IMR-90 (cell line): Measurements from ENCODE around the gene DIAPH1. TPM values are rescaled to one million over a fixed set of nuclear protein-coding genes. Genes with fewer than 3 reads are reported as not detected.

Experiments used
- ATAC-seq: fragments of 200-7000 bp; cut with Tn5 transposase; 2 replicates; pipeline ENCODE4 v1.9.1; 2020; ENCODE audit warnings: low read depth, mild to moderate bottlenecking, moderate library complexity
- BruUV-seq: library from RNA; stranded (reverse); fragments of 400-500 nt; replicated peaks from 2 replicates; lab custom pipeline; 2021; lab: Mats Ljungman, UMichigan
- CTCF ChIA-PET: fragments of 300-600 bp; formaldehyde crosslinking; extraction: SDS; loops from one replicate; lab custom pipeline; 2021; ENCODE audit warnings: antibody characterized with exemption; lab: Yijun Ruan, JAX
- POLR2A ChIA-PET: fragments of 300-600 bp; sonication (Branson Sonifier 250); formaldehyde crosslinking; loops from one replicate; lab custom pipeline; 2022; ENCODE audit warnings: antibody characterized with exemption; ENCODE audit not compliant: unreplicated experiment; lab: Charles Lee
- DNase-seq: peaks from one replicate; pipeline ENCODE4 v3.0.0; 2013
- H2AFZ ChIP-seq: replicated peaks from 2 replicates; pipeline ENCODE3; 2013; ENCODE audit warnings: low read length, mild to moderate bottlenecking; ENCODE audit not compliant: poor library complexity
- H2AK5ac ChIP-seq: 2 replicates; pipeline ENCODE4 v1.6.1; 2013; ENCODE audit warnings: low read depth, low read length, inconsistent platforms
- H2AK9ac ChIP-seq: replicated peaks from 2 replicates; pipeline ENCODE3; 2013; ENCODE audit warnings: mild to moderate bottlenecking, low read depth, low read length, moderate library complexity; ENCODE audit not compliant: poor library complexity
- H2BK120ac ChIP-seq: 2 replicates; pipeline ENCODE4 v1.6.1; 2013; ENCODE audit warnings: low read depth, low read length, inconsistent platforms
- H2BK15ac ChIP-seq: 3 replicates; pipeline ENCODE4 v1.6.1; 2013; ENCODE audit warnings: low read depth, low read length, inconsistent platforms
- H2BK20ac ChIP-seq: 2 replicates; pipeline ENCODE4 v1.6.1; 2013; ENCODE audit warnings: low read depth, mild to moderate bottlenecking, inconsistent platforms, low read length, moderate library complexity
- H2BK5ac ChIP-seq: 2 replicates; pipeline ENCODE4 v1.6.1; 2013; ENCODE audit warnings: mild to moderate bottlenecking, low read depth, low read length, inconsistent platforms; ENCODE audit not compliant: poor library complexity, severe bottlenecking
- H3K14ac ChIP-seq: replicated peaks from 2 replicates; pipeline ENCODE4 v1.6.1; 2013; ENCODE audit warnings: low read depth, low read length, inconsistent platforms
- H3K18ac ChIP-seq: 2 replicates; pipeline ENCODE4 v1.6.1; 2013; ENCODE audit warnings: low read depth, low read length, control low read depth
- H3K23ac ChIP-seq: 2 replicates; pipeline ENCODE4 v1.6.1; 2013; ENCODE audit warnings: low read depth, low read length, inconsistent platforms
- H3K27ac ChIP-seq: 2 replicates; pipeline ENCODE4 v1.5.1; 2013; ENCODE audit warnings: mild to moderate bottlenecking, control low read depth, low read length; ENCODE audit not compliant: insufficient read depth
- H3K27me3 ChIP-seq: 2 replicates; pipeline ENCODE4 v1.6.1; 2013; ENCODE audit warnings: low read length; ENCODE audit not compliant: control insufficient read depth, insufficient read depth
- H3K36me3 ChIP-seq: 2 replicates; pipeline ENCODE4 v1.6.1; 2013; ENCODE audit warnings: low read length, mixed read lengths; ENCODE audit not compliant: control insufficient read depth, insufficient read depth
- H3K4ac ChIP-seq: 2 replicates; pipeline ENCODE4 v1.6.1; 2013; ENCODE audit warnings: low read depth, low read length, inconsistent platforms
- H3K4me1 ChIP-seq: 2 replicates; pipeline ENCODE4 v1.6.1; 2013; ENCODE audit warnings: low read length, mixed read lengths; ENCODE audit not compliant: control insufficient read depth, insufficient read depth
- H3K4me2 ChIP-seq: 2 replicates; pipeline ENCODE4 v1.6.1; 2013; ENCODE audit warnings: low read depth, mild to moderate bottlenecking, control low read depth, low read length, moderate library complexity
- H3K4me3 ChIP-seq: 2 replicates; pipeline ENCODE4 v1.5.1; 2013; ENCODE audit warnings: low read depth, mild to moderate bottlenecking, control low read depth, low read length, moderate library complexity; ENCODE audit not compliant: insufficient read depth
- H3K56ac ChIP-seq: 2 replicates; pipeline ENCODE4 v1.6.1; 2013; ENCODE audit warnings: low read length, inconsistent platforms; ENCODE audit not compliant: insufficient read depth; ENCODE audit errors: extremely low read depth
- H3K79me1 ChIP-seq, 2 experiments: 2 replicates each; pipeline ENCODE4 v1.6.1; 2013; ENCODE audit warnings: low read length in 2 of 2, inconsistent platforms in 1 of 2, low read depth in 1 of 2
- H3K9ac ChIP-seq: 2 replicates; pipeline ENCODE4 v1.6.1; 2013; ENCODE audit warnings: low read depth, low read length, control low read depth
- H3K9me1 ChIP-seq: 2 replicates; pipeline ENCODE4 v1.6.1; 2013; ENCODE audit warnings: low read length, inconsistent platforms; ENCODE audit not compliant: insufficient read depth
- H3K9me3 ChIP-seq: 2 replicates; pipeline ENCODE4 v1.6.1; 2013; ENCODE audit warnings: low read length; ENCODE audit not compliant: control insufficient read depth, insufficient read depth
- H4K20me1 ChIP-seq: 2 replicates; pipeline ENCODE4 v1.6.1; 2013; ENCODE audit warnings: low read length, inconsistent platforms; ENCODE audit not compliant: insufficient read depth
- H4K5ac ChIP-seq: 2 replicates; pipeline ENCODE4 v1.6.1; 2013; ENCODE audit warnings: mild to moderate bottlenecking, low read depth, low read length, control low read depth
- H4K8ac ChIP-seq, 2 experiments: 2 replicates each; pipeline ENCODE4 v1.6.1; 2013; ENCODE audit warnings: low read depth in 2 of 2, low read length in 2 of 2, control low read depth in 1 of 2, inconsistent platforms in 1 of 2
- H4K91ac ChIP-seq: 2 replicates; pipeline ENCODE4 v1.6.1; 2013; ENCODE audit warnings: low read depth, low read length, inconsistent platforms; ENCODE audit not compliant: insufficient read depth
- BHLHE40 ChIP-seq: fragments of 150-350 bp; IDR thresholded peaks from 2 replicates; pipeline ENCODE4 v1.6.1; 2016; ENCODE audit warnings: mild to moderate bottlenecking, low read depth, low read length
- CEBPB ChIP-seq: IDR thresholded peaks from 2 replicates; pipeline ENCODE4 v1.6.1; 2012; ENCODE audit warnings: low read depth, low read length, improper control_type of control experiment
- CHD1 ChIP-seq: IDR thresholded peaks from 2 replicates; pipeline ENCODE4 v1.6.1; 2012; ENCODE audit warnings: low read depth, low read length, improper control_type of control experiment
- CTCF ChIP-seq: conservative IDR thresholded peaks from 2 replicates; pipeline ENCODE4 v1.5.1; 2012; ENCODE audit warnings: mild to moderate bottlenecking, low read depth, low read length, improper control_type of control experiment
- ELK1 ChIP-seq: fragments of 150-350 bp; IDR thresholded peaks from 2 replicates; pipeline ENCODE4 v1.6.1; 2016; ENCODE audit warnings: low read depth, mild to moderate bottlenecking, low read length, moderate library complexity, borderline replicate concordance
- FOS ChIP-seq: fragments of 150-350 bp; IDR thresholded peaks from 2 replicates; pipeline ENCODE4 v1.6.1; 2016; ENCODE audit warnings: low read depth, low read length
- MAFK ChIP-seq: IDR thresholded peaks from 2 replicates; pipeline ENCODE4 v1.6.1; 2012; ENCODE audit warnings: low read depth, low read length, improper control_type of control experiment
- MAZ ChIP-seq: IDR thresholded peaks from 2 replicates; pipeline ENCODE4 v1.6.1; 2012; ENCODE audit warnings: low read depth, mild to moderate bottlenecking, low read length, improper control_type of control experiment, moderate library complexity, borderline replicate concordance
- MXI1 ChIP-seq: IDR thresholded peaks from 2 replicates; pipeline ENCODE4 v1.6.1; 2012; ENCODE audit warnings: low read depth, mild to moderate bottlenecking, low read length, moderate library complexity, borderline replicate concordance
- NFE2L2 ChIP-seq: fragments of 150-350 bp; IDR thresholded peaks from 2 replicates; pipeline ENCODE4 v1.6.1; 2016; ENCODE audit warnings: low read depth, mild to moderate bottlenecking, low read length
- POLR2A ChIP-seq: IDR thresholded peaks from 2 replicates; pipeline ENCODE4 v1.6.1; 2012; ENCODE audit warnings: mild to moderate bottlenecking, low read depth, low read length
- RAD21 ChIP-seq: IDR thresholded peaks from 2 replicates; pipeline ENCODE4 v1.6.1; 2012; ENCODE audit warnings: low read length, improper control_type of control experiment
- RCOR1 ChIP-seq: IDR thresholded peaks from 2 replicates; pipeline ENCODE4 v1.6.1; 2012; ENCODE audit warnings: mild to moderate bottlenecking, low read length, improper control_type of control experiment; ENCODE audit not compliant: insufficient replicate concordance
- RFX5 ChIP-seq: IDR thresholded peaks from 2 replicates; pipeline ENCODE4 v1.8.0; 2012; ENCODE audit warnings: low read depth, mild to moderate bottlenecking, low read length, moderate library complexity
- SMC3 ChIP-seq: fragments of 150-350 bp; IDR thresholded peaks from 2 replicates; pipeline ENCODE4 v1.6.1; 2016; ENCODE audit warnings: low read depth, mild to moderate bottlenecking, antibody characterized with exemption, low read length, moderate library complexity
- USF2 ChIP-seq: fragments of 150-350 bp; IDR thresholded peaks from 2 replicates; pipeline ENCODE4 v1.6.1; 2017; ENCODE audit warnings: mild to moderate bottlenecking, antibody characterized with exemption, low read length, low read depth
- WGBS, 2 experiments: methylation state at CpG; one replicate each; pipeline versions ENCODE4 v1.1.5 to v1.1.7; 2013; ENCODE audit warnings: missing lambda C conversion rate in 2 of 2; ENCODE audit not compliant: insufficient read length in 1 of 2; ENCODE audit errors: extremely low coverage in 2 of 2; 5-methylcytosine and 5-hydroxymethylcytosine counted together
- dilution Hi-C: fragments of 300-500 bp; cut with HindIII; formaldehyde crosslinking; loops from one replicate; pipeline ENCODE4 v1.14.3; 2018; ENCODE audit warnings: low sequenced_read_pairs; ENCODE audit not compliant: unreplicated experiment
- in situ Hi-C: fragments of 300-500 bp; cut with MboI; formaldehyde crosslinking; loops from 3 replicates; pipeline ENCODE4 v1.14.3; 2019; ENCODE audit warnings: low sequenced_read_pairs, inconsistent platforms, mixed read lengths
- intact Hi-C: fragments of 100-400 bp; cut with micrococcal nuclease; formaldehyde crosslinking; loops from 2 replicates; pipeline ENCODE4 v1.10.0; 2022
- polyA plus RNA-seq, 3 experiments: library from polyadenylated mRNA; depleted of rRNA; stranded (reverse); fragments of >200 nt; gene quantifications; 2 replicates each; pipeline ENCODE4 v1.2.3, GENCODE V29; 2012; ENCODE audit warnings: low replicate concordance in 1 of 3
- total RNA-seq: library from RNA; depleted of rRNA; stranded (reverse); fragments of >200 nt; gene quantifications from 2 replicates; pipeline ENCODE4 v1.2.3, GENCODE V29; 2012

DIAPH1 gene
- total and polyA plus RNA-seq, 2 of the 4 experiments (the other 2 are of a cell fraction), result 12.0 to 37.4 TPM

GRCh38 chr5:141640051-141640415 lies 21.2 kb upstream of the DIAPH1 start:
- Histone ChIP-seq H3K56ac (no peak overlapping the region), H3K79me1 (peaks cover 11 to 31% of the 10 kb centered on the region in 2 experiments; a peak in 3 of 4 replicates), H3K4me2 (no peak overlapping the region), H2AK5ac (no peak overlapping the region), H3K36me3 (peaks cover 19% of the 10 kb centered on the region), H3K27ac (no peak overlapping the region), H4K20me1 (peaks cover 17% of the 10 kb centered on the region), H3K23ac (no peak overlapping the region), H2BK120ac (no peak overlapping the region), H3K4ac (no peak overlapping the region), H4K8ac (no peak overlapping the region), H2BK15ac (no peak overlapping the region), H3K14ac (no peak overlapping the region), H2BK5ac (no peak overlapping the region), H3K9me1 (peaks cover 23% of the 10 kb centered on the region), H3K9ac (no peak overlapping the region), H3K9me3 (no peaks in the 10 kb centered on the region), H4K5ac (no peak overlapping the region), H3K4me1 (peaks cover 12% of the 10 kb centered on the region), H3K4me3 (no peak overlapping the region), H4K91ac (no peak overlapping the region), H2AFZ (no peak overlapping the region), H2AK9ac (no peak overlapping the region), H2BK20ac (no peak overlapping the region), H3K18ac (no peak overlapping the region), H3K27me3 (no peaks in the 10 kb centered on the region)
- no CpG with 5 or more reads among the region's 3 CpGs for WGBS, 2 experiments
- DNase-seq (no peak), ATAC-seq (no peak)
- no TSS peak for BruUV-seq
- CTCF ChIA-PET, result no interaction called here
- intact Hi-C loops (no loop called here), in situ Hi-C loops (no loop called here), dilution Hi-C loops (no loop called here)
- TF ChIP-seq MXI1, result no peak
- no peak for TF ChIP-seq USF2
- TF ChIP-seq NFE2L2, result no peak
- no peak for TF ChIP-seq FOS
- no peak for TF ChIP-seq CTCF
- no peak for TF ChIP-seq MAFK
- TF ChIP-seq SMC3, result no peak
- TF ChIP-seq POLR2A, result no peak
- TF ChIP-seq RCOR1, result no peak
- TF ChIP-seq RFX5, result no peak
- no peak for TF ChIP-seq MAZ
- no peak for TF ChIP-seq CHD1
- TF ChIP-seq RAD21, result no peak
- no peak for TF ChIP-seq BHLHE40
- no peak for TF ChIP-seq CEBPB
- TF ChIP-seq ELK1, result no peak
- POLR2A ChIA-PET, result no interaction called here
